HepG2 (cell line): ENCODE data around the gene WDR37. TPM values are rescaled to one million over a fixed set of nuclear protein-coding genes. Genes with fewer than 3 reads are reported as not detected.

Source experiments
- DR1 ChIP-seq: sonication (generic); formaldehyde crosslinking; IDR thresholded peaks from 2 replicates; pipeline ENCODE4 v1.8.0; 2021; ENCODE audit warnings: mild to moderate bottlenecking, missing genetic modification reagents, inconsistent platforms
- EHMT2 ChIP-seq: fragments of 200-600 bp; sonication (generic); IDR thresholded peaks from 2 replicates; pipeline ENCODE4 v1.7.0; 2017; ENCODE audit warnings: antibody characterized with exemption, low read depth, low read length, borderline replicate concordance
- ETV5 ChIP-seq: IDR thresholded peaks from 2 replicates; pipeline ENCODE4 v1.6.1; 2018; ENCODE audit warnings: missing biosample characterization, missing genetic modification reagents, inconsistent platforms, borderline replicate concordance
- GATAD2A ChIP-seq: IDR thresholded peaks from 2 replicates; pipeline ENCODE4 v1.6.1; 2016
- MATR3 ChIP-seq: sonication (generic); formaldehyde crosslinking; IDR thresholded peaks from 2 replicates; pipeline ENCODE4 v1.4.0; 2020; ENCODE audit warnings: missing genetic modification reagents
- MED8 ChIP-seq: sonication (generic); formaldehyde crosslinking; IDR thresholded peaks from 2 replicates; pipeline ENCODE4 v1.8.1; 2023; ENCODE audit warnings: mild to moderate bottlenecking, missing genetic modification reagents; ENCODE audit not compliant: insufficient replicate concordance
- MXI1 ChIP-seq: IDR thresholded peaks from 3 replicates; pipeline ENCODE4 v1.6.1; 2012; ENCODE audit warnings: low read depth, low read length, inconsistent platforms, borderline replicate concordance
- RFX5 ChIP-seq: IDR thresholded peaks from 2 replicates; pipeline ENCODE4 v1.6.1; 2011; ENCODE audit warnings: low read depth, low read length, improper control_type of control experiment
- SCMH1 ChIP-seq: sonication (generic); formaldehyde crosslinking; IDR thresholded peaks from 2 replicates; pipeline ENCODE4 v1.9.0; 2021; ENCODE audit warnings: missing genetic modification reagents, mild to moderate bottlenecking, borderline replicate concordance
- XRCC5 ChIP-seq: fragments of 200-400 bp; formaldehyde crosslinking; optimal IDR thresholded peaks from 2 replicates; pipeline ENCODE3; 2017; ENCODE audit warnings: mild to moderate bottlenecking, low read length
- YEATS4 ChIP-seq: sonication (generic); formaldehyde crosslinking; IDR thresholded peaks from 2 replicates; pipeline ENCODE4 v1.4.0; 2020; ENCODE audit warnings: missing genetic modification reagents, borderline replicate concordance
- ZNF138 ChIP-seq: sonication (generic); formaldehyde crosslinking; IDR thresholded peaks from 2 replicates; pipeline ENCODE4 v1.5.0; 2020; ENCODE audit warnings: mild to moderate bottlenecking, low read depth, missing genetic modification reagents
- ZNF207 ChIP-seq: fragments of 450-650 bp; IDR thresholded peaks from 2 replicates; pipeline ENCODE4 v1.6.1; 2016; ENCODE audit warnings: antibody characterized with exemption, borderline replicate concordance
- ZNF30 ChIP-seq: sonication (generic); formaldehyde crosslinking; IDR thresholded peaks from 2 replicates; pipeline ENCODE4 v1.5.0; 2020; ENCODE audit warnings: mild to moderate bottlenecking, missing genetic modification reagents
- ZNF33A ChIP-seq: sonication (generic); formaldehyde crosslinking; IDR thresholded peaks from 2 replicates; pipeline ENCODE4 v1.5.1; 2020; ENCODE audit warnings: missing genetic modification reagents, mild to moderate bottlenecking, moderate library complexity, borderline replicate concordance
- ZNF382 ChIP-seq: sonication (generic); formaldehyde crosslinking; IDR thresholded peaks from 2 replicates; pipeline ENCODE4 v1.5.0; 2020; ENCODE audit warnings: missing genetic modification reagents, mild to moderate bottlenecking, borderline replicate concordance
- ZNF652 ChIP-seq: IDR thresholded peaks from 2 replicates; pipeline ENCODE4 v1.6.1; 2016; ENCODE audit warnings: low read depth, borderline replicate concordance
- polyA plus RNA-seq, 8 experiments: library from polyadenylated mRNA; depleted of rRNA in 3 of 8; stranded (reverse) in 7 of 8; unstranded in 1 of 8; fragments of >200 nt; fragmentation: Illumina TruSeq in 4 of 8; extraction: Trizol in 4 of 8; gene quantifications; 2 replicates each; pipeline versions ENCODE4 v1.2.1 to v1.2.3, GENCODE V29; 2011 to 2016; ENCODE audit warnings: low read depth in 4 of 8, missing spikeins in 1 of 8, mixed read lengths in 1 of 8; ENCODE audit not compliant: insufficient read depth in 1 of 8
- total RNA-seq, 5 experiments: library from RNA; depleted of rRNA; stranded (reverse); fragments of >200 nt; fragmentation: Illumina TruSeq; extraction: Trizol; gene quantifications; 2 replicates each; pipeline ENCODE4 v1.2.3, GENCODE V29; 2016; ENCODE audit warnings: low read depth in 1 of 5
- TF ChIP-seq, protein P1 (sequence below): sonication (generic); formaldehyde crosslinking; IDR thresholded peaks from 2 replicates; pipeline ENCODE4 v1.4.0; 2020; ENCODE audit warnings: low read depth, missing genetic modification reagents
- TF ChIP-seq, protein P2 (sequence below): sonication (generic); formaldehyde crosslinking; IDR thresholded peaks from 2 replicates; pipeline ENCODE4 v1.4.0; 2020; ENCODE audit warnings: mild to moderate bottlenecking, missing genetic modification reagents
- TF ChIP-seq, protein P3 (sequence below): sonication (generic); formaldehyde crosslinking; IDR thresholded peaks from 2 replicates; pipeline ENCODE4 v1.9.0; 2021; ENCODE audit warnings: missing genetic modification reagents, borderline replicate concordance
- TF ChIP-seq, protein P4 (sequence below): sonication (generic); formaldehyde crosslinking; IDR thresholded peaks from 2 replicates; pipeline ENCODE4 v1.4.0; 2020; ENCODE audit warnings: mild to moderate bottlenecking, missing genetic modification reagents

The WDR37 gene
- total and polyA plus RNA-seq, 2 of the 13 experiments (the other 11 are each of a cell fraction or from before 2014, with no cell fraction given): 5.9 to 7.5 TPM

DNA sequence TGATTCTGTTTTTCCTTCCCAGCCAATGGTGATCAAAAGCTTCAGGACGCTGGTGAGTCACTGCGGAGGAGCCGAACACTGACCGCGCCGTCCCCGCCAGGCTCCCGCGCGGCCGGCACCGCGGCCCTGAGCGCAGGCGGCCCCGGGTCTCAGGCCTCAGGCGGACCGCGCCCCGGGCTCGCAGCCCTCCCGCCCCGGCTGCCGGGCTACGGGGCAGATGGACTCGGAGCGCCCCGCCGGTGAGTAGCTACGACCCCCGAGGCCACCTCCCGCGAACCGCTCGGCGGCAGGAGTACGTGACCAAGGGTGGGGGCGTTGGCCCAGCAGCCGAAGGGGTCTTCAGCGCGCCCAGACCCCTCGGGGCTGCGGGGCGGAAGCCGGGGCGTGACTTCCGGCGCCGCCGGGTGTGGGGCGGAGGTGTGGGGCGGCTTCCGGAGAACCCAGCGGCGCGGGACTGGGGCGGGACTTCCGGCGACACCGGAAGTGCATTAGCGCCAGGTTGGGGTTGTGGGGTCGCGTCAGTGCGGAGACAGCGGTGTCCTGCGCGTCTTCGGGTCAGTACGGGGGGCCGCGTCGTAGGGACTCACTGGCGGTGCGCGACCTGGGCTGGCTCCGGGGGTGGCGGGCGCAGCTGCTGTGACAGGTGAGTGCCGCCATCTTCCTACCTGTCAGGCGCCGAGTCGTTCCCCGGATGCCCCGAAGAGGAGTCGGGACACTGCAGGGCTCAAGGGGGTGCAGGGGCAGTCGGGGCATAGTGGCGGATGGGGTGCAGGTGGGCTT is at the start of gene WDR37 (continued):
- TF ChIP-seq, protein P1, sequence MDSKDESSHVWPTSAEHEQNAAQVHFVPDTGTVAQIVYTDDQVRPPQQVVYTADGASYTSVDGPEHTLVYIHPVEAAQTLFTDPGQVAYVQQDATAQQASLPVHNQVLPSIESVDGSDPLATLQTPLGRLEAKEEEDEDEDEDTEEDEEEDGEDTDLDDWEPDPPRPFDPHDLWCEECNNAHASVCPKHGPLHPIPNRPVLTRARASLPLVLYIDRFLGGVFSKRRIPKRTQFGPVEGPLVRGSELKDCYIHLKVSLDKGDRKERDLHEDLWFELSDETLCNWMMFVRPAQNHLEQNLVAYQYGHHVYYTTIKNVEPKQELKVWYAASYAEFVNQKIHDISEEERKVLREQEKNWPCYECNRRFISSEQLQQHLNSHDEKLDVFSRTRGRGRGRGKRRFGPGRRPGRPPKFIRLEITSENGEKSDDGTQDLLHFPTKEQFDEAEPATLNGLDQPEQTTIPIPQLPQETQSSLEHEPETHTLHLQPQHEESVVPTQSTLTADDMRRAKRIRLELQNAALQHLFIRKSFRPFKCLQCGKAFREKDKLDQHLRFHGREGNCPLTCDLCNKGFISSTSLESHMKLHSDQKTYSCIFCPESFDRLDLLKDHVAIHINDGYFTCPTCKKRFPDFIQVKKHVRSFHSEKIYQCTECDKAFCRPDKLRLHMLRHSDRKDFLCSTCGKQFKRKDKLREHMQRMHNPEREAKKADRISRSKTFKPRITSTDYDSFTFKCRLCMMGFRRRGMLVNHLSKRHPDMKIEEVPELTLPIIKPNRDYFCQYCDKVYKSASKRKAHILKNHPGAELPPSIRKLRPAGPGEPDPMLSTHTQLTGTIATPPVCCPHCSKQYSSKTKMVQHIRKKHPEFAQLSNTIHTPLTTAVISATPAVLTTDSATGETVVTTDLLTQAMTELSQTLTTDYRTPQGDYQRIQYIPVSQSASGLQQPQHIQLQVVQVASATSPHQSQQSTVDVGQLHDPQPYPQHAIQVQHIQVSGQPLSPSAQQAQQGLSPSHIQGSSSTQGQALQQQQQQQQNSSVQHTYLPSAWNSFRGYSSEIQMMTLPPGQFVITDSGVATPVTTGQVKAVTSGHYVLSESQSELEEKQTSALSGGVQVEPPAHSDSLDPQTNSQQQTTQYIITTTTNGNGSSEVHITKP (CRISPR knock-in tag): no peak
- peak; percentile 84 for TF ChIP-seq YEATS4 (CRISPR knock-in tag)
- 0 out of 2 replicates have a peak, but pooled peaks have one; percentile 45 for TF ChIP-seq ZNF33A
- TF ChIP-seq ZNF207: no peak
- TF ChIP-seq MATR3: no peak
- TF ChIP-seq ZNF652 (CRISPR knock-in tag): no peak
- TF ChIP-seq, protein P2, sequence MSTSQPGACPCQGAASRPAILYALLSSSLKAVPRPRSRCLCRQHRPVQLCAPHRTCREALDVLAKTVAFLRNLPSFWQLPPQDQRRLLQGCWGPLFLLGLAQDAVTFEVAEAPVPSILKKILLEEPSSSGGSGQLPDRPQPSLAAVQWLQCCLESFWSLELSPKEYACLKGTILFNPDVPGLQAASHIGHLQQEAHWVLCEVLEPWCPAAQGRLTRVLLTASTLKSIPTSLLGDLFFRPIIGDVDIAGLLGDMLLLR (CRISPR knock-in tag): 0 out of 2 replicates have a peak, but pooled peaks have one; percentile 7
- TF ChIP-seq ZNF30 (CRISPR knock-in tag): peak; percentile 27; the same call in 1 of the 2 replicates
- TF ChIP-seq RFX5: no peak
- TF ChIP-seq ZNF382 (CRISPR knock-in tag): no peak
- TF ChIP-seq XRCC5: peak; percentile 40
- peak; percentile 90 for TF ChIP-seq ETV5 (CRISPR knock-in tag)
- no peak for TF ChIP-seq EHMT2
- TF ChIP-seq ZNF138 (CRISPR knock-in tag): no peak
- TF ChIP-seq, protein P3, sequence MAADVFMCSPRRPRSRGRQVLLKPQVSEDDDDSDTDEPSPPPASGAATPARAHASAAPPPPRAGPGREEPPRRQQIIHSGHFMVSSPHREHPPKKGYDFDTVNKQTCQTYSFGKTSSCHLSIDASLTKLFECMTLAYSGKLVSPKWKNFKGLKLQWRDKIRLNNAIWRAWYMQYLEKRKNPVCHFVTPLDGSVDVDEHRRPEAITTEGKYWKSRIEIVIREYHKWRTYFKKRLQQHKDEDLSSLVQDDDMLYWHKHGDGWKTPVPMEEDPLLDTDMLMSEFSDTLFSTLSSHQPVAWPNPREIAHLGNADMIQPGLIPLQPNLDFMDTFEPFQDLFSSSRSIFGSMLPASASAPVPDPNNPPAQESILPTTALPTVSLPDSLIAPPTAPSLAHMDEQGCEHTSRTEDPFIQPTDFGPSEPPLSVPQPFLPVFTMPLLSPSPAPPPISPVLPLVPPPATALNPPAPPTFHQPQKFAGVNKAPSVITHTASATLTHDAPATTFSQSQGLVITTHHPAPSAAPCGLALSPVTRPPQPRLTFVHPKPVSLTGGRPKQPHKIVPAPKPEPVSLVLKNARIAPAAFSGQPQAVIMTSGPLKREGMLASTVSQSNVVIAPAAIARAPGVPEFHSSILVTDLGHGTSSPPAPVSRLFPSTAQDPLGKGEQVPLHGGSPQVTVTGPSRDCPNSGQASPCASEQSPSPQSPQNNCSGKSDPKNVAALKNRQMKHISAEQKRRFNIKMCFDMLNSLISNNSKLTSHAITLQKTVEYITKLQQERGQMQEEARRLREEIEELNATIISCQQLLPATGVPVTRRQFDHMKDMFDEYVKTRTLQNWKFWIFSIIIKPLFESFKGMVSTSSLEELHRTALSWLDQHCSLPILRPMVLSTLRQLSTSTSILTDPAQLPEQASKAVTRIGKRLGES: no peak
- TF ChIP-seq, protein P4, sequence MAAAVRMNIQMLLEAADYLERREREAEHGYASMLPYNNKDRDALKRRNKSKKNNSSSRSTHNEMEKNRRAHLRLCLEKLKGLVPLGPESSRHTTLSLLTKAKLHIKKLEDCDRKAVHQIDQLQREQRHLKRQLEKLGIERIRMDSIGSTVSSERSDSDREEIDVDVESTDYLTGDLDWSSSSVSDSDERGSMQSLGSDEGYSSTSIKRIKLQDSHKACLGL (CRISPR knock-in tag): peak; percentile 75
- peak; percentile 65; the same call in 1 of the 3 replicates for TF ChIP-seq MXI1
- peak; percentile 80 for TF ChIP-seq MED8 (CRISPR knock-in tag)
- no peak for TF ChIP-seq SCMH1 (CRISPR knock-in tag)
- peak; percentile 48 for TF ChIP-seq DR1
- TF ChIP-seq GATAD2A (CRISPR knock-in tag): peak; percentile 46; the same call in 1 of the 2 replicates
